Ascending aorta (tissue), 2 donors: Measurements from ENCODE around the gene HEXD. TPM values are rescaled to one million over a fixed set of nuclear protein-coding genes. Genes with fewer than 3 reads are reported as not detected.
"Not testable (repeated sequence)": the region's sequence is repeated elsewhere in the genome, so short reads cannot be mapped to it uniquely, and the experiment has no call there.

ENCODE experiments used
- DNase-seq, 2 donors: peaks; one replicate each; pipeline ENCODE4 v3.0.0-alpha.2; 2019; ENCODE audit warnings: low spot score in 2 of 2
- H3K27ac ChIP-seq, 2 donors: fragments of 200-600 bp; sonication (generic); one replicate each; pipeline ENCODE4 v1.5.1; 2016 to 2017; ENCODE audit warnings: mild to moderate bottlenecking in 1 of 2
- H3K27me3 ChIP-seq: fragments of 200-600 bp; sonication (generic); one replicate; pipeline ENCODE4 v1.5.1; 2017
- H3K36me3 ChIP-seq, 2 donors: fragments of 200-600 bp; sonication (generic); one replicate each; pipeline ENCODE4 v1.5.1; 2016
- H3K4me1 ChIP-seq, 2 donors: fragments of 200-600 bp; sonication (generic); one replicate each; pipeline ENCODE4 v1.5.1; 2016 to 2017; ENCODE audit warnings: mild to moderate bottlenecking in 1 of 2
- H3K4me3 ChIP-seq, 2 donors: fragments of 200-600 bp; sonication (generic); one replicate each; pipeline ENCODE4 v1.5.1; 2016 to 2017; ENCODE audit warnings: mild to moderate bottlenecking in 1 of 2
- H3K9me3 ChIP-seq, 2 donors: fragments of 200-600 bp; sonication (generic); one replicate each; pipeline ENCODE4 v1.5.1; 2016
- intact Hi-C: fragments of 100-400 bp; cut with DNase I; formaldehyde crosslinking; loops from one replicate; pipeline ENCODE4 v1.15.1; 2023
- total RNA-seq: library from RNA; depleted of rRNA; stranded (reverse); fragments of >200 nt; gene quantifications from one replicate; pipeline ENCODE4 v1.1.0, GENCODE V29; 2016
- TF ChIP-seq, protein P1 (sequence below), 3 experiments: fragments of 200-600 bp in 2 of 3; fragments of 450-650 bp in 1 of 3; sonication (generic) in 2 of 3; IDR thresholded peaks; one replicate each; pipeline ENCODE4 v1.5.1; 2016 to 2019; ENCODE audit warnings: antibody characterized with exemption in 3 of 3, mild to moderate bottlenecking in 1 of 3, moderate library complexity in 1 of 3

Gene HEXD
- total RNA-seq, 1 donor from 2014 or later: 40.4 TPM

- no peak overlapping the region for H3K4me3 ChIP-seq
- no peaks in the 10 kb centered on the region for H3K4me1 ChIP-seq
- no peaks in the 10 kb centered on the region for H3K27me3 ChIP-seq
- no peak overlapping the region for H3K27ac ChIP-seq
- no peak for DNase-seq
- TF ChIP-seq, protein P1, sequence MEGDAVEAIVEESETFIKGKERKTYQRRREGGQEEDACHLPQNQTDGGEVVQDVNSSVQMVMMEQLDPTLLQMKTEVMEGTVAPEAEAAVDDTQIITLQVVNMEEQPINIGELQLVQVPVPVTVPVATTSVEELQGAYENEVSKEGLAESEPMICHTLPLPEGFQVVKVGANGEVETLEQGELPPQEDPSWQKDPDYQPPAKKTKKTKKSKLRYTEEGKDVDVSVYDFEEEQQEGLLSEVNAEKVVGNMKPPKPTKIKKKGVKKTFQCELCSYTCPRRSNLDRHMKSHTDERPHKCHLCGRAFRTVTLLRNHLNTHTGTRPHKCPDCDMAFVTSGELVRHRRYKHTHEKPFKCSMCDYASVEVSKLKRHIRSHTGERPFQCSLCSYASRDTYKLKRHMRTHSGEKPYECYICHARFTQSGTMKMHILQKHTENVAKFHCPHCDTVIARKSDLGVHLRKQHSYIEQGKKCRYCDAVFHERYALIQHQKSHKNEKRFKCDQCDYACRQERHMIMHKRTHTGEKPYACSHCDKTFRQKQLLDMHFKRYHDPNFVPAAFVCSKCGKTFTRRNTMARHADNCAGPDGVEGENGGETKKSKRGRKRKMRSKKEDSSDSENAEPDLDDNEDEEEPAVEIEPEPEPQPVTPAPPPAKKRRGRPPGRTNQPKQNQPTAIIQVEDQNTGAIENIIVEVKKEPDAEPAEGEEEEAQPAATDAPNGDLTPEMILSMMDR (IDR thresholded peaks at IDR 0.05): no peak
- intact Hi-C loops: no loop called here
- H3K9me3 ChIP-seq: no peaks in the 10 kb centered on the region
- peaks cover 0 to 3% of the 10 kb centered on the region in 2 donors for H3K36me3 ChIP-seq
Measured at GRCh38 chr17:82410014-82410716, 8.0 kb upstream of the HEXD start.

GRCh38 chr17:82411396-82412053, 6.6 kb upstream of the HEXD start:
- Histone ChIP-seq H3K27me3 (no peaks in the 10 kb centered on the region), H3K4me3 (no peak overlapping the region), H3K9me3 (no peaks in the 10 kb centered on the region), H3K36me3 (peaks cover 0 to 3% of the 10 kb centered on the region in 2 donors), H3K4me1 (no peaks in the 10 kb centered on the region), H3K27ac (no peak overlapping the region)
- TF ChIP-seq, protein P1 (IDR thresholded peaks at IDR 0.05): no peak
- DNase-seq: no peak
- intact Hi-C loops: no loop called here

DNA sequence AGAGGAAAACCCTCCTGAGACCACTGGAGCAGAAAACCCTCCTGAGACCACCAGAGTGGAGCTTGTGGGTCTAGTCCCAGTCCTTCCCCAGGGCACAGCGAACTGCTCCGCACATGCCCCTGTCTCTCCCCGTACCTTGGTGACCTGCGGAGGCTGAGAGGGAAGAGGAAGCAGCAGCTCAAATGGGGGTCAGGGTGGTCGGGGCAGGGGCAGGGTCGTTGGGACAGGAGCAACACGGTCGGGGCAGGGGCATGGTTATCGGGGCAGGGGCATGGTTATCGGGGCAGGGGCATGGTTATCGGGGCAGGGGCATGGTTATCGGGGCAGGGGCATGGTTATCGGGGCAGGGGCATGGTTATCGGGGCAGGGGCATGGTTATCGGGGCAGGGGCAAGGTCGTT, 6.1 kb upstream of the HEXD start:
- H3K27ac ChIP-seq, H3K27me3 ChIP-seq, intact Hi-C loops, H3K9me3 ChIP-seq, H3K36me3 ChIP-seq, DNase-seq, H3K4me3 ChIP-seq, H3K4me1 ChIP-seq: not testable (repeated sequence)

DNA sequence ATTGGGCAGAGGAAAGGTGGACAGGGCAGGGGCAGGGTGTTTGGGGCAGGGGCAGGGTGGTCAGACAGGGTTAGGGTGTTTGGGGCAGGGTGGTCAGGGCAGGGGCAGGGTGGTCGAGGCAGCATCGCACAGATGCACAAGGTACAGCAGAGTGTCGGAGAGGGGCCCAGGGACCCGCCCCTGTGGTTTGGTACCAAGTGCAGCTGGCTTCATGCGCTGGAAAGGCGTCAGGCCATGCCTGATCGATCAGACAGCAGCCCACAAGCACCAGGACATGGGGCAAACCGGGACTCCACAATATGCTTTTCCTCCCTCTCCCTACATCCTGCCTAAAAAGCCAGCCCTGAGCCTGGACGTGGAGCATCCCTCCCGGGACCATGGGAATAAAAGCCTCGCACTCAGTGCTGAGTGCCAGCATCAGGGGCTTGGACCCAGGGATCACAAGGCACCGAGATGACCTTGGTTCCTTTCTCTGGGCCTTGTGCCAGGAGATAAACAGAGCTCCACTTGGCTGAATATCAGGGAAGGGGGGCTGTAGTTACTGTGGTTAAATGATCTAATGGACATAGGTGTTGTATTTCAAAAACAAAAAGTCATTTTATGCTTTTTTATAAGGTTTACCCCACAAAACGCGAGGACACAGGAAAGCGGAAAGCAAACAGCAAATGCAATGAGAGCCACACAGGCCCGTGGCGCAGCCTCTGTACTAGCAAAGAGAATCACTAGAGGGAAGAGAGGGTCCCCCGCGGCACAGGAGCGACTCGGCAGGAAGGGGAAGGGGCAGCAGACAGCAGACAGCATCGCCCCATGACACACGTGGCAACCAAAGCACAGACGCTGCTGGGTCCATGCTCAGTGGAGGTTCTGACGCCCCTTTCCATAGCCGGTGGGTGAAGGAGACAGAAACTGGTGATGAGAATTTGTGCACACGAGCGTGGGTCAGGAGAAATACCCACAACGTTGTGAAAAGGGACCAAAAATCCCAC, 5.3 kb upstream of the HEXD start:
- intact Hi-C loops: no loop called here
- DNase-seq: no peak
- Histone ChIP-seq H3K4me1 (peaks cover under 1 to 2% of the 10 kb centered on the region in 2 donors), H3K36me3 (peaks cover 0 to 3% of the 10 kb centered on the region in 2 donors), H3K4me3 (no peak overlapping the region), H3K9me3 (no peaks in the 10 kb centered on the region), H3K27ac (no peak overlapping the region), H3K27me3 (no peaks in the 10 kb centered on the region)
- TF ChIP-seq, protein P1 (IDR thresholded peaks at IDR 0.05): no peak

GRCh38 chr17:82414548-82415281, 3.4 kb upstream of the HEXD start:
- Histone ChIP-seq H3K4me1 (peaks cover 4 to 10% of the 10 kb centered on the region in 2 donors), H3K27me3 (no peaks in the 10 kb centered on the region), H3K27ac (no peak overlapping the region), H3K9me3 (no peaks in the 10 kb centered on the region), H3K36me3 (no peaks in the 10 kb centered on the region), H3K4me3 (no peak overlapping the region)
- TF ChIP-seq, protein P1 (IDR thresholded peaks at IDR 0.05): peak; percentile 70 to 81 (median 78)
- intact Hi-C loops: loop anchor here (1.0 kb wide), 2 partner anchors 62 to 137 kb away; no protein-coding TSS in a partner anchor
- DNase-seq: peak in 1 of 2 donors; percentile 76
